AG09309 (cell line): ENCODE measurements around the gene TYW3.

ENCODE experiments used
- DNase-seq: peaks from one replicate; pipeline ENCODE4 v3.0.0-alpha.2; 2010; ENCODE audit warnings: low read depth
- H3K4me3 ChIP-seq: 2 replicates; pipeline ENCODE4 v1.5.1; 2011; ENCODE audit warnings: mild to moderate bottlenecking, low read depth, low read length, moderate library complexity; ENCODE audit not compliant: control insufficient read depth
- TF ChIP-seq, protein P1 (sequence below): IDR thresholded peaks from 2 replicates; pipeline ENCODE4 v1.5.1; 2011; ENCODE audit warnings: mild to moderate bottlenecking, low read depth, low read length, inconsistent platforms; ENCODE audit not compliant: insufficient read depth, control insufficient read depth; ENCODE audit errors: missing control alignments

Gene TYW3

DNA sequence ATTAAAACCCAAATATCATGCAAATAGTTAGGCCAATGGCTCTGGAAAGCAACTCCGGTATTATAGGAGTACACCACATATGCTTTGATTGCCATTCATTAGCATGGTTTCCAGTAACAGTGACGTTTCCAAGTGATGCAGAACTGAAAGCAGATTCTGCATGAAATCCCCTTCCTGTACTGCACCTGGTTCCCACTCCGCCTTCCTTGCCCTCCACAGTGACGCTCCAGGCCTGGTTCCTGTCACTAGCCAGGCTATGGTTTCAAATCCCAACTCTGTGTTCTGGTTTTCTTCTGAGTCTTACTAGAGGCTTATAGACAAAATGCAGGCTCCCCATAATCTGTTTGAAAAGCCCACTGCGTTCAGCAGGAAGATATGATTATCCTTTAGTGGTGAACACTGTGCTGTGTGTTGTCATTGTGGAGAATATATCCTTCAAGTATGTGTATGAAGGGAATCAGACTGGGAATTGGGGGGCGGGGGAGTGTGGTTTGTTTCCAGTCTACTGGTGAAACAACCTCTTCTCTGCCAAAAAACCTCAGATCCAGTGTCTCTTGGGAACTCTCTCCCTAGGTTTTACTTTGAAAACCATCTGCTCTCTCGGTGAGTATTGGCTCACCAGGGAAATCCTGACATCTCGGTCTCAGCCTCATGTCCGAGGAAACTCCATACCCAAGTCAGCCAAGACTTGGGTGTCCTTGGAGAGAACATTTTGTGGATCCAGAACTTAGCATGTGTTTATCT lies 78.7 kb downstream of the TYW3 start:
- no peak overlapping the region for H3K4me3 ChIP-seq
- DNase-seq: no peak
- TF ChIP-seq, protein P1, sequence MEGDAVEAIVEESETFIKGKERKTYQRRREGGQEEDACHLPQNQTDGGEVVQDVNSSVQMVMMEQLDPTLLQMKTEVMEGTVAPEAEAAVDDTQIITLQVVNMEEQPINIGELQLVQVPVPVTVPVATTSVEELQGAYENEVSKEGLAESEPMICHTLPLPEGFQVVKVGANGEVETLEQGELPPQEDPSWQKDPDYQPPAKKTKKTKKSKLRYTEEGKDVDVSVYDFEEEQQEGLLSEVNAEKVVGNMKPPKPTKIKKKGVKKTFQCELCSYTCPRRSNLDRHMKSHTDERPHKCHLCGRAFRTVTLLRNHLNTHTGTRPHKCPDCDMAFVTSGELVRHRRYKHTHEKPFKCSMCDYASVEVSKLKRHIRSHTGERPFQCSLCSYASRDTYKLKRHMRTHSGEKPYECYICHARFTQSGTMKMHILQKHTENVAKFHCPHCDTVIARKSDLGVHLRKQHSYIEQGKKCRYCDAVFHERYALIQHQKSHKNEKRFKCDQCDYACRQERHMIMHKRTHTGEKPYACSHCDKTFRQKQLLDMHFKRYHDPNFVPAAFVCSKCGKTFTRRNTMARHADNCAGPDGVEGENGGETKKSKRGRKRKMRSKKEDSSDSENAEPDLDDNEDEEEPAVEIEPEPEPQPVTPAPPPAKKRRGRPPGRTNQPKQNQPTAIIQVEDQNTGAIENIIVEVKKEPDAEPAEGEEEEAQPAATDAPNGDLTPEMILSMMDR: no peak

DNA sequence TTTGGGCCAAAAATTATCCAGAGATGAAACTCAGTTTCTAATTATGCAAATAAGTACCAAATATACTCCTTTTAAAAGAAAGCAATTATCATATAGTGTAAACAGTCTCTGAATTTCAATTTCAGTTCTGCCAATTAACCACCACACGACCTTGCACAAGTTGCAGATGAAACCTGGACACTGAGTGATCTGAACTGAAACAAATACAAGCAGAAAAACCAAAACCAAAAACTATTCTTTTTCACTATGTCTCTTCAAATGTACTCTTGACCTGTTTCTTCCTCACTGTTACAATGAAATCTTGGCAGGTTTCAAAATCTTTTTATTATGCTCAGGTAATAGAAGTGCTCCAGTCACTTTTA lies 79.2 kb downstream of the TYW3 start:
- no peak for DNase-seq
- H3K4me3 ChIP-seq: no peak overlapping the region
- TF ChIP-seq, protein P1: no peak
